Loucy (cell line): Measurements from ENCODE around the gene COL9A2.

Source experiments
- EZH2phosphoT487 ChIP-seq: fragments of 200-600 bp; IDR thresholded peaks from 2 replicates; pipeline ENCODE4 v1.6.1; 2018; ENCODE audit warnings: antibody characterized with exemption, mild to moderate bottlenecking, moderate library complexity, borderline replicate concordance
- TF ChIP-seq, protein P1 (sequence below): fragments of 200-600 bp; sonication (generic); conservative IDR thresholded peaks from 2 replicates; pipeline ENCODE4 v1.5.1; 2014; ENCODE audit warnings: mild to moderate bottlenecking, antibody characterized with exemption, low read length

DNA sequence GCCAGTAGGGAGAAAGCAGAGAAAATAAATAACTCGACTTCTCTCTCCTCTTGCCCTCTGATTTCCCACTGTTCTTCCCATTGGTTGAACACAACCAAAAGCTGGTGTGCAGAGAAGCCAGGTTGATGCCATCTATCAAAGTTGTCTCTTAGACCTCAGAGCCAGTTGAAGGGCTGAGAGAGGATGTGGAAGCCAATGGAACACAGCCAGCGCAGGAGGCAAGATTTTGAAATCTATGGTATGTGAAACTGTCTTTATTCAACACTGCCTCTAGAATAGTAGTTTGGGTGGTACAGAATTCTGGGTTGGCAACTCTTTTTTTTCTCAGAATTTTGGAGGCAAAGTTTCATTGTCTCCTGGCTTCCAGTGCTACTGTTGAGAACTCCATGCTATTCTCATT is 45.1 kb upstream of the COL9A2 start:
- TF ChIP-seq, protein P1, sequence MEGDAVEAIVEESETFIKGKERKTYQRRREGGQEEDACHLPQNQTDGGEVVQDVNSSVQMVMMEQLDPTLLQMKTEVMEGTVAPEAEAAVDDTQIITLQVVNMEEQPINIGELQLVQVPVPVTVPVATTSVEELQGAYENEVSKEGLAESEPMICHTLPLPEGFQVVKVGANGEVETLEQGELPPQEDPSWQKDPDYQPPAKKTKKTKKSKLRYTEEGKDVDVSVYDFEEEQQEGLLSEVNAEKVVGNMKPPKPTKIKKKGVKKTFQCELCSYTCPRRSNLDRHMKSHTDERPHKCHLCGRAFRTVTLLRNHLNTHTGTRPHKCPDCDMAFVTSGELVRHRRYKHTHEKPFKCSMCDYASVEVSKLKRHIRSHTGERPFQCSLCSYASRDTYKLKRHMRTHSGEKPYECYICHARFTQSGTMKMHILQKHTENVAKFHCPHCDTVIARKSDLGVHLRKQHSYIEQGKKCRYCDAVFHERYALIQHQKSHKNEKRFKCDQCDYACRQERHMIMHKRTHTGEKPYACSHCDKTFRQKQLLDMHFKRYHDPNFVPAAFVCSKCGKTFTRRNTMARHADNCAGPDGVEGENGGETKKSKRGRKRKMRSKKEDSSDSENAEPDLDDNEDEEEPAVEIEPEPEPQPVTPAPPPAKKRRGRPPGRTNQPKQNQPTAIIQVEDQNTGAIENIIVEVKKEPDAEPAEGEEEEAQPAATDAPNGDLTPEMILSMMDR, result no peak
- TF ChIP-seq EZH2phosphoT487, result no peak
